HG02759 (cell line): Measurements from ENCODE around the gene CAST.

Experiments
- ATAC-seq: cut with Tn5 transposase; IDR thresholded peaks from one replicate; pipeline ENCODE4 v1.9.1; 2021; ENCODE audit warnings: mild to moderate bottlenecking, moderate library complexity; ENCODE audit not compliant: unreplicated experiment

Gene CAST

DNA sequence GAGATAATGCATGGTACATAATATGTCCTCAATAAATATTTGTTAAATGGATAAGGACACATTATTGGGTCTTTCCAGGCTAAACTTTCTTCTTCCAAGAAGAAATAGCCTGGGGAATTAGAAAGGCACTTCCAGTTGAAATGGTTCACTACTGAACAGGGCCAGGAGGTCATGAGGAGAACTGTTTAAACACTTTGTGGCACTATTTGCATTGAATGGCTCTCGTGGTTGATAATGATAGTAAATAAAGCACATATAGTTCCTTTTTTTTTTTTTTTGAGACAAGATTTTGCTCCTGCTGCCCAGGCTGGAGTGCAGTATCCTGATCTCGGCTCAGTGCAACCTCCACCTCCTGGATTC lies 19.9 kb upstream of the CAST start:
- ATAC-seq, result no peak

GRCh38 chr5:96645091-96645490 lies 17.1 kb upstream of the CAST start:
- ATAC-seq, result no peak

GRCh38 chr5:96648023-96648422 lies 14.2 kb upstream of the CAST start:
- peak; percentile 68 for ATAC-seq

- ATAC-seq, result no peak
Measured at GRCh38 chr5:96648593-96648992, 13.6 kb upstream of the CAST start.

DNA sequence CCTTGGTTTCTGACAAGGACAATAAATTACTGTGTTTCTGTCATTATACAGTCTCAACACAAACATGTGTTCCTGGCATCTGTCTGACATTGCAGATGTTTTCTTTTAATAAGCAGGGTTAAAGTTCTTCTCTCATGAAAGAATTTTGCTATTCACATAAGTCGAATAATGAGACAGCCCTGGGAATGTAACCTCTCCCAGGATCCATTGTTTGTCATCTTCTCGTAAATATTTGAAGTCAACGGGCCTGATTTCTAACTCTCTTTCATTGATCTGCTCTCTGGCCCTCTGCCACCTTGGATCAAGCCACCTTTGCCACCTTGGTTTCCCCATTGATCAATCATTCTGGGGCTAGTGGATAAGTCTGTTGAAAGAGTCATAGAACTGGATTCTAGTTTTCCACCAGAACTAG lies 12.9 kb upstream of the CAST start:
- no peak for ATAC-seq

- no peak for ATAC-seq
Measured at GRCh38 chr5:96649681-96650540, 12.3 kb upstream of the CAST start.

GRCh38 chr5:96651047-96651446 lies 11.1 kb upstream of the CAST start:
- ATAC-seq, result no peak

DNA sequence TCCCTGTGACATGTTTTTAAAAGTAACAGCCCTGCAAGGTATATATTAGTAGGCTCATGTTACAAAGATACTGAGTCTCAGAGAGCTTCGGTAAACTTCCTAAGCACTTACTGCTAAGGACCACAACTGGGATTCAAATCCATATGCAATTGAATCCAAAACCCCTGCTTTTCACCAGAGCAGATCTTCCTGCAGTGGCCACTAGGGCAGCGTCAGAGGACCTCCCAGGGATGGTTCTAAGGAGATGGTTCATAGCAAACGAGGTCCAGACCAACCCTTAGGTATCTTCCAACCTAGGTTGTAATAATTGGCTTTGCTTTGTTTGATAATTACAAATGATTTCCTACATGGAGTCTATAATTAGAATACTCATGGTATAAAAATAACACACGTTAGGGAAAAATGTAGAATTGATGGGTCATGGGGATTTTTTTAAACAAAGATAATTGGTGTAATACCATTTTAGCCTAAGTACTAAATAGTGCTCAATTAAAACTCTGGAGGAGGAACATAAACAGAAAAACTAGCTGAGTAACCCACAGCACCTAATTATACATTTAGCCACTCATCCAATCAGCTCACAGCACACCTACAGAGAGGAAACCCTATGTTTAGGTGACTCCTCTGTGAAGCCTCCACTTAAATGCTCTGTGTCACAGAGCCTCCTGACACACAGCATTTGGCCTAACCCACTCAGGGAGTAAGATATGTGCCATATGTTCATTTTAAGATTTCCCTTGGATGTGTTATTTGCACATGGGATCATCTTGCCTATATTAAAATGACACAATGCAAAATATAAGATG lies 10.0 kb upstream of the CAST start:
- ATAC-seq, result no peak

- ATAC-seq, result no peak
Measured at GRCh38 chr5:96652769-96653454, 9.3 kb upstream of the CAST start.

- ATAC-seq, result no peak
Measured at GRCh38 chr5:96654209-96654608, 8.0 kb upstream of the CAST start.

DNA sequence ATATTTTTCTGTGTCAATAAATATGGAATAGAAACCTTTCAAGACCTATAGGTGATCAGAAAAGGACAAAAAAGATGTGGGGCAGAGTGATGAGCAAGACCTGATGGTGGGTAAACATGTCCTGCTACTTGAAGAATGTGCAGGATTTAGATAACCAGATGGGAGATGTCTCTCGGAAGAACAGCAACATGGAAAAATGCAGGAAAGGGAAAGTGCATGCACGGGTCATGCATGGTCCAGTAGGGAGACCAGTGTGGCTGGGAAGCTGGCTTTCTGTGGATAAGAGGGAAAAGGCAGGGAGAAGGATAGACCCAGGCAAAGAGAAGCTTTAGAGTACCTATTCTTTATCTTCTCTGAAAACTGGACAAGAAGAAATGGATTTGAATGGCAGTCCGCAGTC lies 7.1 kb upstream of the CAST start:
- no peak for ATAC-seq

- no peak for ATAC-seq
Measured at GRCh38 chr5:96655506-96655905, 6.7 kb upstream of the CAST start.

- peak; percentile 51 for ATAC-seq
Measured at GRCh38 chr5:96657068-96657467, 5.1 kb upstream of the CAST start.

GRCh38 chr5:96658272-96658671 lies 3.9 kb upstream of the CAST start:
- ATAC-seq, result no peak

GRCh38 chr5:96659170-96659569 lies 3.0 kb upstream of the CAST start:
- no peak for ATAC-seq

- peak; percentile 16 for ATAC-seq
Measured at GRCh38 chr5:96660971-96661854, 963 bp upstream of the CAST start.

DNA sequence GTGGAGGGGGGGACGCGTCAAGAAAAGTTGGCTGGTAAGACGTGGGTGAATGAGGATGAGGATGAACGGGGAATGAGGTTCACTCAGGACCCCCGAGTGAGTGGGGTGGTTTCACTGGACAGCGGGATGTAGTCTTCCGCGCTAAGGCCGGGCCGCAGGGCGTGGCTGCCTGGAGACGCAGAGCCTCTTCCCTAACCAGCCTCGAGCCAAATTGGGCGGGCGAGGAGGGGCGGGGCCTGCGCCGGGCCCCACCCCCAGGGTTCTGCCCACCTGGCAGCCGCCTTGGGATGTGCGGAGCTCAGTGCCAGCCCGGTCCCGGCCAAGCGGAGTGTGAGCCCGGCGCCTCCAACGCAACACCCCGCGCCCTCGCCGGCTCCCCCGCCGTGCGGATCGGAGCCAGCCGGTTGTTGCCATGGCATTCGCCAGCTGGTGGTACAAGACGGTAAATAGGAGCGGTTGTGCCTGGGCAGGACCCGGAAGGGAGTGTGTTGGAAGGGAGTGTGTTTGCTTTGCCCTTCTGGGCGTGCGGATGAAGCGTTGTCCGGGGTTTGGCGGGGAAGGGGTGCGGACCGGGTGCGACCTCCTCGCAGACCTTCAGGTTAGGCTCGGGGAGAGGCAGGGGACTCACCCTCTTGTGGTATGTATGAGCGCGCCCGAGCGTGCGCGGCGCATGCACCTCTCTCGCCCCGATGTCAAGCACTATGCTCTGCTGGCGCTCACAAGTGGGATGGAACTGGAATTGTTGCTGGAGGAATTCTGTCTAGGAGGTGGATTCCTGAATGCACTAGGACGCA lies 746 bp downstream of the CAST start:
- ATAC-seq, result peak; percentile 79

DNA sequence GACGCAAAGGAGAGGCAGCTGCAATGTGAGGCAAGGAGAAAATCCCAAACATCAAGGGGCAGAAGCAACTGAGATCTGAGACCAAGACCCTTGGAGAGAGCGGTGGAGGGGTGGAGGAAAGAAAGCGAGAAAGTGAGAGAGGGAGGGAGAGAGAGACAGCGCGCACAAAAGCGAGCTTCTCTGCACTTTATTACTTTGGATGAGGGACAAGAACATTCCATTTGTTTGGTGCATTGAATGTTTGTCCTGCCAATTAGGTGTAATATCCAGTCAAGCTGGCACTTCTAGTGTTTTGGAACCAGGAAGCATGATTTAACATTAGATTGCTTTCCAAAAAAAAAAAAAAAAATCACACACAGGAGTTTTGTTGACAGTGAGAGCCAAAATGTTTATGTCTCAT lies 1.4 kb downstream of the CAST start:
- ATAC-seq, result no peak

DNA sequence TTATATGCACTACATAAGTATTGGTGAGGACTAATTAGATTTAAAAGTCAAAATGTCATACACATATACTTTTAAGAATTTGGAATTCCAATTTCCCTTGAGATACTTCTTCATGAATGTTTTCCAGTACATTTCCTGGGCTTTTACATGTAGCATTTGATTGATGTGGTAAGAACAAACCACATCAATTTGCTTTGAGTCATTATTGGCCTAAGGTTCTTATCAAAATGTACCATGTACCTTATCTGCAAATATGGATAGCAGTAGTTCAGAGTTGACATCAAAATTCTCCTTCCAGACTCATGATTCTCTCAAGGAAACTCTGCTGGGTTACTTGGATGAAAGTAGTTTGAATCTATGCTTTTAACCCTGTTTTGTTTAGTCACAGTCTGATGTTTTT lies 2.5 kb downstream of the CAST start:
- no peak for ATAC-seq

- no peak for ATAC-seq
Measured at GRCh38 chr5:96668725-96669124, 6.5 kb downstream of the CAST start.
